ENCODE data around the gene NAPEPLD. TPM values are rescaled to one million over a fixed set of nuclear protein-coding genes. Genes with fewer than 3 reads are reported as not detected.

Gene NAPEPLD
- total RNA-seq, 1 experiment from 2014 or later, result 14.8 TPM

GRCh38 chr7:103077318-103077717, 71.6 kb downstream of the NAPEPLD start:
- no peaks in the 10 kb centered on the region for H3K4me1 ChIP-seq (ENCODE audit: insufficient read depth, low read length, poor library complexity, severe bottlenecking)
- ChIA-PET POLR2A (ENCODE audit: low non-redundant PET) (no interaction called here), CTCF (no interaction called here)
- no peaks in the 10 kb centered on the region for H3K9me3 ChIP-seq (ENCODE audit: low read depth, low read length, poor library complexity, severe bottlenecking)
- BruUV-seq (replicated peaks), result no TSS peak
- H3K27me3 ChIP-seq (replicated peaks; ENCODE audit: insufficient read depth, low read depth, low read length, poor library complexity), result no peaks in the 10 kb centered on the region
- TF ChIP-seq CTCF (conservative IDR thresholded peaks at IDR 0.05; ENCODE audit: low read depth, low read length), result no peak
- intact Hi-C loops (cut with micrococcal nuclease; ENCODE audit: unreplicated experiment), result no loop called here
- no peaks in the 10 kb centered on the region for H3K36me3 ChIP-seq (ENCODE audit: insufficient read depth, low read length, poor library complexity, severe bottlenecking)
- DNase-seq (ENCODE audit: low spot score), result no peak
- no peak overlapping the region for H3K27ac ChIP-seq (ENCODE audit: low read depth, low read length, poor library complexity, severe bottlenecking)
- no peak overlapping the region for H3K4me3 ChIP-seq (ENCODE audit: low read depth, low read length, poor library complexity, severe bottlenecking)

- Histone ChIP-seq H3K4me1 (ENCODE audit: insufficient read depth, low read length, poor library complexity, severe bottlenecking) (no peaks in the 10 kb centered on the region), H3K27ac (ENCODE audit: low read depth, low read length, poor library complexity, severe bottlenecking) (no peak overlapping the region), H3K36me3 (ENCODE audit: insufficient read depth, low read length, poor library complexity, severe bottlenecking) (no peaks in the 10 kb centered on the region), H3K27me3 (replicated peaks; ENCODE audit: insufficient read depth, low read depth, low read length, poor library complexity) (no peaks in the 10 kb centered on the region), H3K9me3 (ENCODE audit: low read depth, low read length, poor library complexity, severe bottlenecking) (no peaks in the 10 kb centered on the region), H3K4me3 (ENCODE audit: low read depth, low read length, poor library complexity, severe bottlenecking) (no peak overlapping the region)
- ChIA-PET POLR2A (ENCODE audit: low non-redundant PET) (no interaction called here), CTCF (no interaction called here)
- no peak for DNase-seq (ENCODE audit: low spot score)
- no TSS peak for BruUV-seq (replicated peaks)
- intact Hi-C loops (cut with micrococcal nuclease; ENCODE audit: unreplicated experiment), result no loop called here
- no peak for TF ChIP-seq CTCF (conservative IDR thresholded peaks at IDR 0.05; ENCODE audit: low read depth, low read length)
- no peak for TF ChIP-seq EZH2 (IDR thresholded peaks at IDR 0.05; ENCODE audit: borderline replicate concordance, low read depth, low read length, poor library complexity, severe bottlenecking)
These were observed 72.1 kb downstream of the NAPEPLD start for GRCh38 chr7:103076764-103077163.

- ChIA-PET POLR2A (ENCODE audit: low non-redundant PET) (no interaction called here), CTCF (interaction anchor here (0.6 to 2.0 kb wide), 2 partner anchors 14 to 88 kb away, joined by 3 to 18 read pairs; no protein-coding TSS in a partner anchor)
- H3K27ac ChIP-seq (ENCODE audit: low read depth, low read length, poor library complexity, severe bottlenecking), result peak overlapping the region; percentile 81
- intact Hi-C loops (cut with micrococcal nuclease; ENCODE audit: unreplicated experiment), result no loop called here
- H3K4me3 ChIP-seq (ENCODE audit: low read depth, low read length, poor library complexity, severe bottlenecking), result peak overlapping the region; percentile 87
- TSS peak; percentile 51 for BruUV-seq (replicated peaks)
- no peaks in the 10 kb centered on the region for H3K4me1 ChIP-seq (ENCODE audit: insufficient read depth, low read length, poor library complexity, severe bottlenecking)
- H3K9me3 ChIP-seq (ENCODE audit: low read depth, low read length, poor library complexity, severe bottlenecking), result no peaks in the 10 kb centered on the region
- peak; percentile 62 for DNase-seq (ENCODE audit: low spot score)
- no peaks in the 10 kb centered on the region for H3K27me3 ChIP-seq (replicated peaks; ENCODE audit: insufficient read depth, low read depth, low read length, poor library complexity)
- H3K36me3 ChIP-seq (ENCODE audit: insufficient read depth, low read length, poor library complexity, severe bottlenecking), result no peaks in the 10 kb centered on the region
- TF ChIP-seq CTCF (conservative IDR thresholded peaks at IDR 0.05; ENCODE audit: low read depth, low read length) (no peak), EZH2 (IDR thresholded peaks at IDR 0.05; ENCODE audit: borderline replicate concordance, low read depth, low read length, poor library complexity, severe bottlenecking) (no peak)
These were observed 73.5 kb downstream of the NAPEPLD start for GRCh38 chr7:103075337-103075918.
